ENCODE data around the gene ZCCHC18.

Gene ZCCHC18

GRCh38 chrX:104151037-104151436, 38.7 kb downstream of the ZCCHC18 start:
- H3K4me1 ChIP-seq (ENCODE audit: control insufficient read depth, insufficient read depth, low read length) = no peaks in the 10 kb centered on the region
- no peak overlapping the region for H3K4me3 ChIP-seq (ENCODE audit: low read depth, low read length)
- ChIA-PET CTCF (interaction anchor here (0.6 to 1.1 kb wide), 2 partner anchors 45 to 1003 kb away, joined by 3 read pairs; no protein-coding TSS in a partner anchor), POLR2A (no interaction called here)
- H3K27ac ChIP-seq (ENCODE audit: extremely low read depth, low read depth, low read length) = no peak overlapping the region
- TF ChIP-seq ZNF544 (tag by site-specific recombination; IDR thresholded peaks at IDR 0.05) (no peak), ZFP3 (tag by site-specific recombination; IDR thresholded peaks at IDR 0.05; ENCODE audit: low read depth) (no peak), ZNF394 (tag by site-specific recombination; IDR thresholded peaks at IDR 0.05; ENCODE audit: borderline replicate concordance) (no peak), ZNF169 (tag by site-specific recombination; IDR thresholded peaks at IDR 0.05) (no peak), ZNF639 (tag by site-specific recombination; IDR thresholded peaks at IDR 0.05) (no peak), ZNF175 (tag by site-specific recombination; IDR thresholded peaks at IDR 0.05) (no peak), ZNF660 (tag by site-specific recombination; IDR thresholded peaks at IDR 0.05) (no peak), ZNF362 (tag by site-specific recombination; IDR thresholded peaks at IDR 0.05) (no peak)
- TF ChIP-seq, protein P1, sequence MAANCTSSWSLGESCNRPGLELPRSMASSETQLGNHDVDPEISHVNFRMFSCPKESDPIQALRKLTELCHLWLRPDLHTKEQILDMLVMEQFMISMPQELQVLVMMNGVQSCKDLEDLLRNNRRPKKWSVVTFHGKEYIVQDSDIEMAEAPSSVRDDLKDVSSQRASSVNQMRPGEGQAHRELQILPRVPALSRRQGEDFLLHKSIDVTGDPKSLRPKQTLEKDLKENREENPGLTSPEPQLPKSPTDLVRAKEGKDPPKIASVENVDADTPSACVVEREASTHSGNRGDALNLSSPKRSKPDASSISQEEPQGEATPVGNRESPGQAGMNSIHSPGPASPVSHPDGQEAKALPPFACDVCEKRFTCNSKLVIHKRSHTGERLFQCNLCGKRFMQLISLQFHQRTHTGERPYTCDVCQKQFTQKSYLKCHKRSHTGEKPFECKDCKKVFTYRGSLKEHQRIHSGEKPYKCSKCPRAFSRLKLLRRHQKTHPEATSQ (tag by site-specific recombination; IDR thresholded peaks at IDR 0.05) = no peak
- H3K36me3 ChIP-seq (ENCODE audit: control insufficient read depth in 2 of 2, insufficient read depth in 1 of 2, low read length in 2 of 2) = no peaks in the 10 kb centered on the region
- no peaks in the 10 kb centered on the region for H3K9me3 ChIP-seq (ENCODE audit: control insufficient read depth, insufficient read depth, low read depth, low read length)

- ChIA-PET CTCF (interaction anchor here (0.6 to 1.5 kb wide), 4 partner anchors 9 to 312 kb away, joined by 3 to 5 read pairs (median 4); no protein-coding TSS in a partner anchor), POLR2A (interaction anchor here (0.5 to 1.8 kb wide), 7 partner anchors 10 to 572 kb away, joined by 3 to 39 read pairs (median 4); partner anchors contain the start of genes FAM199X, TCEAL4 and ZCCHC18)
- H3K4me1 ChIP-seq (ENCODE audit: control insufficient read depth, insufficient read depth, low read length) = no peaks in the 10 kb centered on the region
- peak within 1 kb of the TSS; percentile 75 for H3K27ac ChIP-seq (ENCODE audit: extremely low read depth, low read depth, low read length)
- peaks cover 0 to 5% of the 10 kb centered on the region in 2 experiments; a peak in 1 of 3 replicates for H3K36me3 ChIP-seq (ENCODE audit: control insufficient read depth in 2 of 2, insufficient read depth in 1 of 2, low read length in 2 of 2)
- H3K9me3 ChIP-seq (ENCODE audit: control insufficient read depth, insufficient read depth, low read depth, low read length) = no peaks in the 10 kb centered on the region
- peak within 1 kb of the TSS; percentile 53 for H3K4me3 ChIP-seq (ENCODE audit: low read depth, low read length)
- TF ChIP-seq, protein P2, sequence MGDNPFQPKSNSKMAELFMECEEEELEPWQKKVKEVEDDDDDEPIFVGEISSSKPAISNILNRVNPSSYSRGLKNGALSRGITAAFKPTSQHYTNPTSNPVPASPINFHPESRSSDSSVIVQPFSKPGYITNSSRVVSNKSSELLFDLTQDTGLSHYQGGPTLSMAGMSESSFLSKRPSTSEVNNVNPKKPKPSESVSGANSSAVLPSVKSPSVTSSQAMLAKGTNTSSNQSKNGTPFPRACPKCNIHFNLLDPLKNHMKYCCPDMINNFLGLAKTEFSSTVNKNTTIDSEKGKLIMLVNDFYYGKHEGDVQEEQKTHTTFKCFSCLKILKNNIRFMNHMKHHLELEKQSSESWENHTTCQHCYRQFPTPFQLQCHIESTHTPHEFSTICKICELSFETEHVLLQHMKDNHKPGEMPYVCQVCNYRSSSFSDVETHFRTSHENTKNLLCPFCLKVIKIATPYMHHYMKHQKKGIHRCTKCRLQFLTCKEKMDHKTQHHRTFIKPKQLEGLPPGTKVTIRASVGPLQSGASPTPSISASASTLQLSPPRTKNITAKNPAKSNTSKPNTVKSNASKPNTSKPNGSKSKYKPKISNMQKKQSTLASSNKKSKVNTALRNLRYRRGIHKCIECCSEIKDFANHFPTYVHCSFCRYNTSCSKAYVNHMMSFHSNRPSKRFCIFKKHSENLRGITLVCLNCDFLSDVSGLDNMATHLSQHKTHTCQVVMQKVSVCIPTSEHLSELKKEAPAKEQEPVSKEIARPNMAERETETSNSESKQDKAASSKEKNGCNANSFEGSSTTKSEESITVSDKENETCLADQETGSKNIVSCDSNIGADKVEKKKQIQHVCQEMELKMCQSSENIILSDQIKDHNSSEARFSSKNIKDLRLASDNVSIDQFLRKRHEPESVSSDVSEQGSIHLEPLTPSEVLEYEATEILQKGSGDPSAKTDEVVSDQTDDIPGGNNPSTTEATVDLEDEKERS (tag by site-specific recombination; IDR thresholded peaks at IDR 0.05) = peak; percentile 96; the same call in 1 of the 2 replicates
- TF ChIP-seq ZBTB8A (tag by site-specific recombination; IDR thresholded peaks at IDR 0.05) (peak; percentile 81; the same call in 1 of the 2 replicates), HOXD13 (CRISPR knock-in tag; IDR thresholded peaks at IDR 0.05; ENCODE audit: borderline replicate concordance) (peak; percentile 70; the same call in 1 of the 2 replicates), ZNF777 (tag by site-specific recombination; IDR thresholded peaks at IDR 0.05; ENCODE audit: borderline replicate concordance) (peak; percentile 93), ZNF518A (tag by site-specific recombination; conservative IDR thresholded peaks at IDR 0.05; ENCODE audit: low read depth) (peak; percentile 90), PRDM10 (tag by site-specific recombination; IDR thresholded peaks at IDR 0.05) (peak; percentile 70)
These were observed 44.6 kb downstream of the ZCCHC18 start, which contains the start of gene SLC25A53 for GRCh38 chrX:104156630-104157529. TSS of gene SLC25A53 (minus strand) at chrX:104157009. CDS start at chrX:104105257, 51,752 bp downstream.

All from HEK293 (cell line).